IMR-90 (cell line): ENCODE measurements around the gene KCNJ16. TPM values are rescaled to one million over a fixed set of nuclear protein-coding genes. Genes with fewer than 3 reads are reported as not detected.
A peak's percentile ranks its signal among the peaks of the same experiment; 100 is the strongest.

Experiments used
- ATAC-seq: fragments of 200-7000 bp; cut with Tn5 transposase; 2 replicates; pipeline ENCODE4 v1.9.1; 2020; ENCODE audit warnings: low read depth, mild to moderate bottlenecking, moderate library complexity
- BruUV-seq: library from RNA; stranded (reverse); fragments of 400-500 nt; replicated peaks from 2 replicates; lab custom pipeline; 2021; lab: Mats Ljungman, UMichigan
- CTCF ChIA-PET: fragments of 300-600 bp; formaldehyde crosslinking; extraction: SDS; loops from one replicate; lab custom pipeline; 2021; ENCODE audit warnings: antibody characterized with exemption; lab: Yijun Ruan, JAX
- POLR2A ChIA-PET: fragments of 300-600 bp; sonication (Branson Sonifier 250); formaldehyde crosslinking; loops from one replicate; lab custom pipeline; 2022; ENCODE audit warnings: antibody characterized with exemption; ENCODE audit not compliant: unreplicated experiment; lab: Charles Lee
- DNase-seq: peaks from one replicate; pipeline ENCODE4 v3.0.0; 2013
- H2AFZ ChIP-seq: replicated peaks from 2 replicates; pipeline ENCODE3; 2013; ENCODE audit warnings: low read length, mild to moderate bottlenecking; ENCODE audit not compliant: poor library complexity
- H2AK5ac ChIP-seq: 2 replicates; pipeline ENCODE4 v1.6.1; 2013; ENCODE audit warnings: low read depth, low read length, inconsistent platforms
- H2AK9ac ChIP-seq: replicated peaks from 2 replicates; pipeline ENCODE3; 2013; ENCODE audit warnings: mild to moderate bottlenecking, low read depth, low read length, moderate library complexity; ENCODE audit not compliant: poor library complexity
- H2BK120ac ChIP-seq: 2 replicates; pipeline ENCODE4 v1.6.1; 2013; ENCODE audit warnings: low read depth, low read length, inconsistent platforms
- H2BK15ac ChIP-seq: 3 replicates; pipeline ENCODE4 v1.6.1; 2013; ENCODE audit warnings: low read depth, low read length, inconsistent platforms
- H2BK20ac ChIP-seq: 2 replicates; pipeline ENCODE4 v1.6.1; 2013; ENCODE audit warnings: low read depth, mild to moderate bottlenecking, inconsistent platforms, low read length, moderate library complexity
- H2BK5ac ChIP-seq: 2 replicates; pipeline ENCODE4 v1.6.1; 2013; ENCODE audit warnings: mild to moderate bottlenecking, low read depth, low read length, inconsistent platforms; ENCODE audit not compliant: poor library complexity, severe bottlenecking
- H3K14ac ChIP-seq: replicated peaks from 2 replicates; pipeline ENCODE4 v1.6.1; 2013; ENCODE audit warnings: low read depth, low read length, inconsistent platforms
- H3K18ac ChIP-seq: 2 replicates; pipeline ENCODE4 v1.6.1; 2013; ENCODE audit warnings: low read depth, low read length, control low read depth
- H3K23ac ChIP-seq: 2 replicates; pipeline ENCODE4 v1.6.1; 2013; ENCODE audit warnings: low read depth, low read length, inconsistent platforms
- H3K27ac ChIP-seq: 2 replicates; pipeline ENCODE4 v1.5.1; 2013; ENCODE audit warnings: mild to moderate bottlenecking, control low read depth, low read length; ENCODE audit not compliant: insufficient read depth
- H3K27me3 ChIP-seq: 2 replicates; pipeline ENCODE4 v1.6.1; 2013; ENCODE audit warnings: low read length; ENCODE audit not compliant: control insufficient read depth, insufficient read depth
- H3K36me3 ChIP-seq: 2 replicates; pipeline ENCODE4 v1.6.1; 2013; ENCODE audit warnings: low read length, mixed read lengths; ENCODE audit not compliant: control insufficient read depth, insufficient read depth
- H3K4ac ChIP-seq: 2 replicates; pipeline ENCODE4 v1.6.1; 2013; ENCODE audit warnings: low read depth, low read length, inconsistent platforms
- H3K4me1 ChIP-seq: 2 replicates; pipeline ENCODE4 v1.6.1; 2013; ENCODE audit warnings: low read length, mixed read lengths; ENCODE audit not compliant: control insufficient read depth, insufficient read depth
- H3K4me2 ChIP-seq: 2 replicates; pipeline ENCODE4 v1.6.1; 2013; ENCODE audit warnings: low read depth, mild to moderate bottlenecking, control low read depth, low read length, moderate library complexity
- H3K4me3 ChIP-seq: 2 replicates; pipeline ENCODE4 v1.5.1; 2013; ENCODE audit warnings: low read depth, mild to moderate bottlenecking, control low read depth, low read length, moderate library complexity; ENCODE audit not compliant: insufficient read depth
- H3K56ac ChIP-seq: 2 replicates; pipeline ENCODE4 v1.6.1; 2013; ENCODE audit warnings: low read length, inconsistent platforms; ENCODE audit not compliant: insufficient read depth; ENCODE audit errors: extremely low read depth
- H3K79me1 ChIP-seq, 2 experiments: 2 replicates each; pipeline ENCODE4 v1.6.1; 2013; ENCODE audit warnings: low read length in 2 of 2, inconsistent platforms in 1 of 2, low read depth in 1 of 2
- H3K9ac ChIP-seq: 2 replicates; pipeline ENCODE4 v1.6.1; 2013; ENCODE audit warnings: low read depth, low read length, control low read depth
- H3K9me1 ChIP-seq: 2 replicates; pipeline ENCODE4 v1.6.1; 2013; ENCODE audit warnings: low read length, inconsistent platforms; ENCODE audit not compliant: insufficient read depth
- H3K9me3 ChIP-seq: 2 replicates; pipeline ENCODE4 v1.6.1; 2013; ENCODE audit warnings: low read length; ENCODE audit not compliant: control insufficient read depth, insufficient read depth
- H4K20me1 ChIP-seq: 2 replicates; pipeline ENCODE4 v1.6.1; 2013; ENCODE audit warnings: low read length, inconsistent platforms; ENCODE audit not compliant: insufficient read depth
- H4K5ac ChIP-seq: 2 replicates; pipeline ENCODE4 v1.6.1; 2013; ENCODE audit warnings: mild to moderate bottlenecking, low read depth, low read length, control low read depth
- H4K8ac ChIP-seq, 2 experiments: 2 replicates each; pipeline ENCODE4 v1.6.1; 2013; ENCODE audit warnings: low read depth in 2 of 2, low read length in 2 of 2, control low read depth in 1 of 2, inconsistent platforms in 1 of 2
- H4K91ac ChIP-seq: 2 replicates; pipeline ENCODE4 v1.6.1; 2013; ENCODE audit warnings: low read depth, low read length, inconsistent platforms; ENCODE audit not compliant: insufficient read depth
- BHLHE40 ChIP-seq: fragments of 150-350 bp; IDR thresholded peaks from 2 replicates; pipeline ENCODE4 v1.6.1; 2016; ENCODE audit warnings: mild to moderate bottlenecking, low read depth, low read length
- CEBPB ChIP-seq: IDR thresholded peaks from 2 replicates; pipeline ENCODE4 v1.6.1; 2012; ENCODE audit warnings: low read depth, low read length, improper control_type of control experiment
- CHD1 ChIP-seq: IDR thresholded peaks from 2 replicates; pipeline ENCODE4 v1.6.1; 2012; ENCODE audit warnings: low read depth, low read length, improper control_type of control experiment
- CTCF ChIP-seq: conservative IDR thresholded peaks from 2 replicates; pipeline ENCODE4 v1.5.1; 2012; ENCODE audit warnings: mild to moderate bottlenecking, low read depth, low read length, improper control_type of control experiment
- ELK1 ChIP-seq: fragments of 150-350 bp; IDR thresholded peaks from 2 replicates; pipeline ENCODE4 v1.6.1; 2016; ENCODE audit warnings: low read depth, mild to moderate bottlenecking, low read length, moderate library complexity, borderline replicate concordance
- FOS ChIP-seq: fragments of 150-350 bp; IDR thresholded peaks from 2 replicates; pipeline ENCODE4 v1.6.1; 2016; ENCODE audit warnings: low read depth, low read length
- MAFK ChIP-seq: IDR thresholded peaks from 2 replicates; pipeline ENCODE4 v1.6.1; 2012; ENCODE audit warnings: low read depth, low read length, improper control_type of control experiment
- MAZ ChIP-seq: IDR thresholded peaks from 2 replicates; pipeline ENCODE4 v1.6.1; 2012; ENCODE audit warnings: low read depth, mild to moderate bottlenecking, low read length, improper control_type of control experiment, moderate library complexity, borderline replicate concordance
- MXI1 ChIP-seq: IDR thresholded peaks from 2 replicates; pipeline ENCODE4 v1.6.1; 2012; ENCODE audit warnings: low read depth, mild to moderate bottlenecking, low read length, moderate library complexity, borderline replicate concordance
- NFE2L2 ChIP-seq: fragments of 150-350 bp; IDR thresholded peaks from 2 replicates; pipeline ENCODE4 v1.6.1; 2016; ENCODE audit warnings: low read depth, mild to moderate bottlenecking, low read length
- POLR2A ChIP-seq: IDR thresholded peaks from 2 replicates; pipeline ENCODE4 v1.6.1; 2012; ENCODE audit warnings: mild to moderate bottlenecking, low read depth, low read length
- RAD21 ChIP-seq: IDR thresholded peaks from 2 replicates; pipeline ENCODE4 v1.6.1; 2012; ENCODE audit warnings: low read length, improper control_type of control experiment
- RCOR1 ChIP-seq: IDR thresholded peaks from 2 replicates; pipeline ENCODE4 v1.6.1; 2012; ENCODE audit warnings: mild to moderate bottlenecking, low read length, improper control_type of control experiment; ENCODE audit not compliant: insufficient replicate concordance
- RFX5 ChIP-seq: IDR thresholded peaks from 2 replicates; pipeline ENCODE4 v1.8.0; 2012; ENCODE audit warnings: low read depth, mild to moderate bottlenecking, low read length, moderate library complexity
- SMC3 ChIP-seq: fragments of 150-350 bp; IDR thresholded peaks from 2 replicates; pipeline ENCODE4 v1.6.1; 2016; ENCODE audit warnings: low read depth, mild to moderate bottlenecking, antibody characterized with exemption, low read length, moderate library complexity
- USF2 ChIP-seq: fragments of 150-350 bp; IDR thresholded peaks from 2 replicates; pipeline ENCODE4 v1.6.1; 2017; ENCODE audit warnings: mild to moderate bottlenecking, antibody characterized with exemption, low read length, low read depth
- WGBS, 2 experiments: methylation state at CpG; one replicate each; pipeline versions ENCODE4 v1.1.5 to v1.1.7; 2013; ENCODE audit warnings: missing lambda C conversion rate in 2 of 2; ENCODE audit not compliant: insufficient read length in 1 of 2; ENCODE audit errors: extremely low coverage in 2 of 2; 5-methylcytosine and 5-hydroxymethylcytosine counted together
- dilution Hi-C: fragments of 300-500 bp; cut with HindIII; formaldehyde crosslinking; loops from one replicate; pipeline ENCODE4 v1.14.3; 2018; ENCODE audit warnings: low sequenced_read_pairs; ENCODE audit not compliant: unreplicated experiment
- in situ Hi-C: fragments of 300-500 bp; cut with MboI; formaldehyde crosslinking; loops from 3 replicates; pipeline ENCODE4 v1.14.3; 2019; ENCODE audit warnings: low sequenced_read_pairs, inconsistent platforms, mixed read lengths
- intact Hi-C: fragments of 100-400 bp; cut with micrococcal nuclease; formaldehyde crosslinking; loops from 2 replicates; pipeline ENCODE4 v1.10.0; 2022
- polyA plus RNA-seq, 3 experiments: library from polyadenylated mRNA; depleted of rRNA; stranded (reverse); fragments of >200 nt; gene quantifications; 2 replicates each; pipeline ENCODE4 v1.2.3, GENCODE V29; 2012; ENCODE audit warnings: low replicate concordance in 1 of 3
- total RNA-seq: library from RNA; depleted of rRNA; stranded (reverse); fragments of >200 nt; gene quantifications from 2 replicates; pipeline ENCODE4 v1.2.3, GENCODE V29; 2012

Gene KCNJ16
- total and polyA plus RNA-seq, 2 of the 4 experiments (the other 2 are of a cell fraction), result not detected

GRCh38 chr17:70107904-70108565 lies 33.0 kb downstream of the KCNJ16 start:
- H2AFZ ChIP-seq, result no peak overlapping the region
- no peaks in the 10 kb centered on the region for H3K9me3 ChIP-seq
- no peak overlapping the region for H2BK120ac ChIP-seq
- intact Hi-C loops, result no loop called here
- WGBS, 2 experiments, result no CpG with 5 or more reads among the region's 6 CpGs
- no peaks in the 10 kb centered on the region for H3K36me3 ChIP-seq
- no peak overlapping the region for H3K4me3 ChIP-seq
- no TSS peak for BruUV-seq
- no peak overlapping the region for H2BK15ac ChIP-seq
- dilution Hi-C loops, result no loop called here
- no peak overlapping the region for H3K27ac ChIP-seq
- H3K4me1 ChIP-seq, result no peaks in the 10 kb centered on the region; the same call in 1 of the 2 replicates
- H3K9ac ChIP-seq, result no peak overlapping the region
- H2BK20ac ChIP-seq, result peak overlapping the region; percentile 37; the same call in 1 of the 2 replicates
- no peaks in the 10 kb centered on the region for H4K20me1 ChIP-seq
- H3K27me3 ChIP-seq, result no peaks in the 10 kb centered on the region; the same call in 1 of the 2 replicates
- ChIA-PET POLR2A (no interaction called here), CTCF (interaction anchor here (0.6 to 2.0 kb wide), 3 partner anchors 10 to 29 kb away, joined by 3 to 6 read pairs (median 3); no protein-coding TSS in a partner anchor)
- no peak overlapping the region for H2BK5ac ChIP-seq
- no peak overlapping the region for H3K18ac ChIP-seq
- no peak overlapping the region for H3K14ac ChIP-seq
- H3K56ac ChIP-seq, result no peak overlapping the region
- DNase-seq (no peak), ATAC-seq (no peak)
- no peak overlapping the region for H3K4ac ChIP-seq
- in situ Hi-C loops, result no loop called here
- no peak for TF ChIP-seq BHLHE40
- no peak for TF ChIP-seq RCOR1
- no peak for TF ChIP-seq USF2
- no peak for TF ChIP-seq SMC3
- TF ChIP-seq MAZ, result no peak
- no peak for TF ChIP-seq NFE2L2
- TF ChIP-seq CEBPB, result no peak
- TF ChIP-seq RAD21, result no peak
- no peak for TF ChIP-seq MXI1
- TF ChIP-seq RFX5, result no peak
- no peak for TF ChIP-seq CHD1
- no peak for TF ChIP-seq ELK1
- TF ChIP-seq MAFK, result no peak
- no peak for TF ChIP-seq FOS
- TF ChIP-seq CTCF, result no peak
- TF ChIP-seq POLR2A, result no peak
- no peaks in the 10 kb centered on the region for H3K79me1 ChIP-seq
- no peak overlapping the region for H3K23ac ChIP-seq
- H4K91ac ChIP-seq, result no peak overlapping the region
- no peak overlapping the region for H4K8ac ChIP-seq
- no peak overlapping the region for H2AK9ac ChIP-seq
- no peak overlapping the region for H3K4me2 ChIP-seq
- no peak overlapping the region for H2AK5ac ChIP-seq
- no peak overlapping the region; the same call in 1 of the 2 replicates for H4K5ac ChIP-seq
- H3K9me1 ChIP-seq, result no peaks in the 10 kb centered on the region
